ENCODE results near the gene C10orf95. TPM values are rescaled to one million over a fixed set of nuclear protein-coding genes. Genes with fewer than 3 reads are reported as not detected.

C10orf95 gene
- total RNA-seq, 4 donors from 2014 or later = 1.4 TPM; not detected in 3

GRCh38 chr10:102409604-102410428 is 41.5 kb downstream of the C10orf95 start:
- peaks cover 0 to 80% of the 10 kb centered on the region in 2 donors for H3K27me3 ChIP-seq

DNA sequence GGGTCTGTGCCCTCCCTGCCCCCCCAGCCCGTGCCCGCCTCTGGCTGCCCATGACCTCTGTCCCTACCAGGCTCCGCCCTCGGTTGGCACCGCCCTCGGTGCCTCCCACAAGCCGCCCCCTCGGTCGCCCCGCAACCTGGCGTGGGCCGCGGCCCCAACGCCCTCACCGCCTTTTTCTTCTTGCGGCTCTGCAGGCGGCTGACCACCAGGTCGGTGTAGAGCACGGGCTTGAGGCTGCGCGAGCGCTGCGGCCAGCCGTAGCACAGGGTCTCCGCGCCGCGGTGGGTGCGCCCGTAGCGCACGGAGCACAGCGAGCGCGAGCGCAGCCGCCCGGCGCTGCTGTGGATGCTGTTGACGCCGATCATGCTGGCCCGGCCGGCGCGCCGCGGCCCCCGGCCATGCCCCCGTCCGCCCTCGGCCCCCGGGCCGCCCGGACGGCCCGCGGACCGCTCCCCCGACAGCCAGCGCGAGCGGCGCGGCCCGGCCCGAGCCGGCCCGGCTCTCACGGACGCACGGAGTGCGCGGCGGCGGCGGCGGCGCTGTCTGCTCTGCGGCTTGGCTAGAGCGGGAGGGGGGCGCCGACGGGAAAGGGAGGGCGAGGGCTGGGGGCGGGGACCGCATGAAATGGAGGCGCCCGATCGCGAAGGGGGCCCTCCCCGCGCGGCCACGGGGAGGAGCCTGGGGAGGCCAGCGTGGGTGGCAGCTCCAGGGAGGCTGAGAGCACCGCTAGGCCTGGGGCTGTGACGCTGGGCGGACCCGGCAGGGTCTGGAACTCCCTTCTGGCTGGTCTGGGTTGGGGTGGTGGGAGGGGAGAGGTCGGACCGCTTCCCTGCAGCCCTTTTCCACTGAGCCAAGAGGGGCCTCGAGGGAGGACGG is 42.4 kb downstream of the C10orf95 start:
- DNase-seq (ENCODE audit: low spot score in 2 of 2) = no peak
- 1% methylated on average over 42 to 60 of the region's 103 CpGs for WGBS, 2 donors
- peaks cover 0 to 72% of the 10 kb centered on the region in 2 donors for H3K27me3 ChIP-seq

More at GRCh38 chr10:102409604-102410428, 41.5 kb downstream of the C10orf95 start:
- Histone ChIP-seq H3K4me1 (peaks cover 0 to 25% (median 12%) of the 10 kb centered on the region in 4 donors), H3K9me3 (no peaks in the 10 kb centered on the region), H3K27ac (no peak overlapping the region), H3K36me3 (no peaks in the 10 kb centered on the region), H3K4me3 (peak overlapping the region in 1 of 4 donors; percentile 49)
- DNase-seq (ENCODE audit: low spot score in 2 of 2) = no peak
- WGBS, 2 donors = 23 to 24% methylated on average over 19 to 24 of the region's 24 CpGs
- no peak for TF ChIP-seq CTCF (IDR thresholded peaks at IDR 0.05)
- no peak for TF ChIP-seq EP300 (IDR thresholded peaks at IDR 0.05)
- TF ChIP-seq POLR2A (IDR thresholded peaks at IDR 0.05) = no peak

DNA sequence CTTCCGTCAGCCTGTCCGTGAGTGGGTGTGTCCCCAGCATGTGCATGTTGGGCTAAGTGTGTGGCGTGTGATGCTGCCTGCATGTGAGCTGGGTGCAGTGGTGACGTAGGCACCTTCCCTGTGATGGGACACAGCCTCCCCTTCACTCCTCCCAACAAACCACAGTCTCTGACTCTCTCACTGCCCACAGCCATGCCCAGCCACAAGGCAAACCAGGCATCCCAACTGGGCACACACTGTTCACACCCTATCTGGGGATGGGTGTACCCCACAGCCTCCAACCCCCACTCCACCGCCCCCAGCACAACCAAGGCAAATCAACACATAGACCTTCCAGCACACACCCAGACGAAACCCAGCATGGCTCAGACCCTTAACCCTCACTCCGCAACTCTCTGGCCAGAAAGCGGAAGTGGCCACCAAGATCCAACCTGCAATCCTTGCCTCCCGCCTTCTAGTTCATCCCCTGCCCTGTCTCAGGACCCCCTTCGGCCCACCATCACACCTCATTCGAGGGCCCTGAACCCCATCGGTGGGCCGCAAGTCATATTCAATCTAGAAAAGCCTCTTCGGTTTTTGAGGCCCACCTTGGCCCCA is 43.1 kb downstream of the C10orf95 start:
- DNase-seq (ENCODE audit: low spot score in 2 of 2) = no peak
- Histone ChIP-seq H3K4me1 (peaks cover 0 to 30% (median 12%) of the 10 kb centered on the region in 4 donors), H3K9me3 (no peaks in the 10 kb centered on the region), H3K27me3 (peaks cover 0 to 64% of the 10 kb centered on the region in 2 donors), H3K36me3 (peaks cover 0 to 3% (median 0%) of the 10 kb centered on the region in 3 donors), H3K27ac (peak overlapping the region in 1 of 4 donors; percentile 50), H3K4me3 (peak overlapping the region in 3 of 4 donors; percentile 5 to 49 (median 13))
- no peak for TF ChIP-seq EP300 (IDR thresholded peaks at IDR 0.05)
- TF ChIP-seq CTCF (IDR thresholded peaks at IDR 0.05) = no peak
- TF ChIP-seq POLR2A (IDR thresholded peaks at IDR 0.05) = no peak
- WGBS, 2 donors = 41 to 45% methylated on average over 10 to 14 of the region's 14 CpGs

More for the DNA sequence above, 42.4 kb downstream of the C10orf95 start:
- Histone ChIP-seq H3K4me3 (peak overlapping the region; percentile 5 to 49 (median 28)), H3K9me3 (no peaks in the 10 kb centered on the region), H3K36me3 (no peaks in the 10 kb centered on the region), H3K27ac (peak overlapping the region in 1 of 4 donors; percentile 50), H3K4me1 (peaks cover 0 to 25% (median 12%) of the 10 kb centered on the region in 4 donors)
- TF ChIP-seq CTCF (IDR thresholded peaks at IDR 0.05) (no peak), POLR2A (IDR thresholded peaks at IDR 0.05) (no peak), EP300 (IDR thresholded peaks at IDR 0.05) (no peak)

GRCh38 chr10:102407425-102408130 is 43.8 kb downstream of the C10orf95 start:
- DNase-seq (ENCODE audit: low spot score in 2 of 2) = no peak
- Histone ChIP-seq H3K4me1 (peaks cover 0 to 30% (median 12%) of the 10 kb centered on the region in 4 donors), H3K36me3 (peaks cover 0 to 9% (median 0%) of the 10 kb centered on the region in 3 donors), H3K4me3 (no peak overlapping the region), H3K9me3 (no peaks in the 10 kb centered on the region), H3K27ac (no peak overlapping the region), H3K27me3 (peaks cover 0 to 58% of the 10 kb centered on the region in 2 donors)
- no peak for TF ChIP-seq CTCF (IDR thresholded peaks at IDR 0.05)
- no peak for TF ChIP-seq EP300 (IDR thresholded peaks at IDR 0.05)
- no peak for TF ChIP-seq POLR2A (IDR thresholded peaks at IDR 0.05)
- 71 to 75% methylated on average over 12 to 13 of the region's 13 CpGs for whole genome bisulfite sequencing, 2 donors
